ENCODE measurements around the gene LMNB1. TPM values are rescaled to one million over a fixed set of nuclear protein-coding genes. Genes with fewer than 3 reads are reported as not detected.

Gene LMNB1
- total RNA-seq, 2 donors from 2014 or later = 58.0 to 216 TPM

DNA sequence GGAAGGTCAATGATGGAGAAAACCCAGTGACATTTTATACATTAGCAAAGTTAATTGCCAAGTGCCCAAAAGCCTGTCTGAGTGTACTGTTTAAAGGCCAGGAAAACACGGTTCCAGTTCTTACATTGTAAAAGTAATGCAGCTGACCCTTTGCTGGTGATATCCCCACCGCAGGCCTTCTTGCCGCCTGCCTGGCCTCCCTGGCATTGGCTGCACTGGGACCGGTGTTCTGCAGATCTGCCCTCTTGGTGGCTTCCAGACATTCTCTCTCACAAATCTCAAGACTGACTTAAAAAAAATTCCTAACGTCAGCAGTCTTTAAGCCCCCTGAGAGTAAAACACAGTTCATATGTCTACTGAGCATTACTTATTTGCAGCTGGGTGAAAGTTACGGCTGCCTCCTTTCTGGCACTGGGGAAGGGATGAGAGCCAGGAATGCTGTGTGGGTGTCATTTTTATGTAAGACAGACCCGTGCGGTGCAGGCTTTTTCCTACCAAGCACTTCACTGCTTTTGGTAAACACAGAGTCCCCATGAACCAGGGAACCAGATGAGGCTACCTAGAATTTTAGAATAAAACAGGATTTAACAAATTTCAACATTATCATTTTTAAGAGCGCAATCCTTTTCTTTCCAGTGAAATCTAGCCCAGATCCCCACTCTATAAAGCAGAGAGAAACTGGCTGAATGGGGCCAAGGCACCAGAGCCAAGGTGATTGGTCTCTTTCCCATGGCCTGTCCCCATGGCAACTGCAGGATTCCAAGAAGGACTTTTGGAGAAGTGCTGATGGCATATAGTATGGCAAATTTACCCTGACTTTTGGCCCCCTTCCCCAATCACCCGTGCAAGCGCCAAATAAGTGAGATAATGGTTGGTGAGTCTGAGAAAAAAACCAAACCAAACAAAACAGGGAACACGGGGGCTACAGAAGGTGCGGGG is 80.8 kb downstream of the LMNB1 start:
- H3K27ac ChIP-seq = no peak overlapping the region
- no peaks in the 10 kb centered on the region for H3K9me3 ChIP-seq
- H3K4me3 ChIP-seq = no peak overlapping the region
- no peaks in the 10 kb centered on the region for H3K4me1 ChIP-seq
- no peak for DNase-seq
- no peaks in the 10 kb centered on the region for H3K36me3 ChIP-seq
- intact Hi-C loops (cut with DNase I) = no loop called here
- TF ChIP-seq, protein P1, sequence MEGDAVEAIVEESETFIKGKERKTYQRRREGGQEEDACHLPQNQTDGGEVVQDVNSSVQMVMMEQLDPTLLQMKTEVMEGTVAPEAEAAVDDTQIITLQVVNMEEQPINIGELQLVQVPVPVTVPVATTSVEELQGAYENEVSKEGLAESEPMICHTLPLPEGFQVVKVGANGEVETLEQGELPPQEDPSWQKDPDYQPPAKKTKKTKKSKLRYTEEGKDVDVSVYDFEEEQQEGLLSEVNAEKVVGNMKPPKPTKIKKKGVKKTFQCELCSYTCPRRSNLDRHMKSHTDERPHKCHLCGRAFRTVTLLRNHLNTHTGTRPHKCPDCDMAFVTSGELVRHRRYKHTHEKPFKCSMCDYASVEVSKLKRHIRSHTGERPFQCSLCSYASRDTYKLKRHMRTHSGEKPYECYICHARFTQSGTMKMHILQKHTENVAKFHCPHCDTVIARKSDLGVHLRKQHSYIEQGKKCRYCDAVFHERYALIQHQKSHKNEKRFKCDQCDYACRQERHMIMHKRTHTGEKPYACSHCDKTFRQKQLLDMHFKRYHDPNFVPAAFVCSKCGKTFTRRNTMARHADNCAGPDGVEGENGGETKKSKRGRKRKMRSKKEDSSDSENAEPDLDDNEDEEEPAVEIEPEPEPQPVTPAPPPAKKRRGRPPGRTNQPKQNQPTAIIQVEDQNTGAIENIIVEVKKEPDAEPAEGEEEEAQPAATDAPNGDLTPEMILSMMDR (IDR thresholded peaks at IDR 0.05) = no peak
- H3K27me3 ChIP-seq = no peaks in the 10 kb centered on the region
- H3K9ac ChIP-seq (ENCODE audit: low read depth in 2 of 2, low read length in 2 of 2) = no peak overlapping the region

DNA sequence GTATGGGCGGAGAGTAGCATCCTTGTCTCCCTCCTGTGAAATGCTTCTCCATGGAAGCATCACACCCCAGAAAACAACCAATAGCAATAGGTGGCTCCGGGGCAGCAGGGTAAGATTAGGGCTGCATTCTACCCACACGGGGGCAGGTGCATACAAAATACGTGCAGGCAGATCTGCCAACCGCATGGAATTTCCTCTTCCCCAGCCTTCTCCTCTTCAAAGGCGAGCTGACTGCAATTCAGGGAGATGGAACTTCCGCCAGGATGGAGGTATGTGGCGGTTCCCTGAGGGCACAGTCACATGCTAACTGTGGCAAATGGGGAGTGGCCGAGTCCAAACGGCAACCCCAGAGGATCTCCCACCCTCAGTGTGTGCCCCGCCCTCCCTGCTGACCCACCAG is 81.5 kb downstream of the LMNB1 start:
- TF ChIP-seq, protein P1 (IDR thresholded peaks at IDR 0.05) = no peak
- Histone ChIP-seq H3K27me3 (no peaks in the 10 kb centered on the region), H3K36me3 (no peaks in the 10 kb centered on the region), H3K4me1 (no peaks in the 10 kb centered on the region), H3K27ac (no peak overlapping the region), H3K9me3 (no peaks in the 10 kb centered on the region), H3K4me3 (no peak overlapping the region), H3K9ac (ENCODE audit: low read depth in 2 of 2, low read length in 2 of 2) (no peak overlapping the region)
- intact Hi-C loops (cut with DNase I) = no loop called here
- no peak for DNase-seq

DNA sequence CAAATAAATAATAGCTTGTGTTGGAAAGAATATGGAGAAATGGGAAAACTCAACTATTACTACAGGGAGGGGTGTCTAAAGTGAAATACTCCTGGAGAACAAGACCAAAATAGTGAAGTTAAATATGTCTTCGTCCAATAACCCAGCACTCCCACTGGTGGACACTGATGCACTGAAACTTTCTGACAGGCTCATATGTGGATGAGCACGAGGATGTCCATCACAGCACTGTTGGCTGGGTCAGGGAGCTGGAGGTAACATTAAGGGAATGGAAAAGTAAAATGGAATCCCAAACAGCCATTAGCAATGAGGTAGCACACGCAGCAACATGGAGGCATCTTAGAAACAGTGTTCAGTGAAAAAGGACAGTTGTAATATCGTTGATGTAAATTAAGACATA is 86.5 kb downstream of the LMNB1 start:
- TF ChIP-seq, protein P1 (IDR thresholded peaks at IDR 0.05) = no peak
- no peak for DNase-seq
- no peak overlapping the region for H3K27ac ChIP-seq
- H3K27me3 ChIP-seq = no peaks in the 10 kb centered on the region
- H3K4me1 ChIP-seq = no peaks in the 10 kb centered on the region
- no peak overlapping the region for H3K4me3 ChIP-seq
- H3K9ac ChIP-seq (ENCODE audit: low read depth in 2 of 2, low read length in 2 of 2) = no peak overlapping the region
- no peaks in the 10 kb centered on the region for H3K9me3 ChIP-seq
- intact Hi-C loops (cut with DNase I) = no loop called here
- H3K36me3 ChIP-seq = no peaks in the 10 kb centered on the region

DNA sequence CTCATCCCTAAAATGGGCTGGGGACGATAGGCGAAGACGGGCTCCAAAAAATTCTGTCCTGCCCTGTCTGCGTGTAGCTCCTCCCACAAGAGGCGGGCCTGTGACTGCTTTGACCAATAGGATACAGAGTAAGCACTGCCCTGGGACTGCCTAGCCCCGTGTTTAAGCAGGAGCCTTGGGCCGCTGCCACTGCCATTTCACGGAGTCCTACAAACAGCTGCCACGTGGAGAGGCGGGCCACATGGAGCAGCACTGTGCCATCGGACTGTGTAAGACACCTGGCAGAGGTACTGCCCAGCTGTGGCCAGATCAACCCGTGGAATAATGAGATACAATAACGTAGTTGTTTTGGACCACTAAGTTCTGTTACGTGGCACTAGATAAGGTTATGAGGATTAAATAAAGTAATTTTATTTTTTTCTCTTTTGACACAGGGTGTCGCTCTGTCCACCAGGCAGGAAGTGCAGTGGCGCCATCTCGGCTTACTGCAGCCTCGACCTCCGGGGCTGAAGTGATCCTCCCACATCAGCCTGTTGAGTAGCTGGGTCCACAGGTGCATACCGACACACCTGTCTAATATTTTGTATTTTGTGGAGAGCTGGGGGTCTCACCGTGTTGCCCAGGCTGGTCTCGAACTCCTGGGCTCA is 87.2 kb downstream of the LMNB1 start:
- no peaks in the 10 kb centered on the region for H3K36me3 ChIP-seq
- no peak overlapping the region for H3K4me3 ChIP-seq
- no peaks in the 10 kb centered on the region for H3K27me3 ChIP-seq
- H3K4me1 ChIP-seq = no peaks in the 10 kb centered on the region
- H3K27ac ChIP-seq = no peak overlapping the region
- intact Hi-C loops (cut with DNase I) = no loop called here
- TF ChIP-seq, protein P1 (IDR thresholded peaks at IDR 0.05) = no peak
- H3K9ac ChIP-seq (ENCODE audit: low read depth in 2 of 2, low read length in 2 of 2) = no peak overlapping the region
- no peak for DNase-seq
- H3K9me3 ChIP-seq = no peaks in the 10 kb centered on the region

DNA sequence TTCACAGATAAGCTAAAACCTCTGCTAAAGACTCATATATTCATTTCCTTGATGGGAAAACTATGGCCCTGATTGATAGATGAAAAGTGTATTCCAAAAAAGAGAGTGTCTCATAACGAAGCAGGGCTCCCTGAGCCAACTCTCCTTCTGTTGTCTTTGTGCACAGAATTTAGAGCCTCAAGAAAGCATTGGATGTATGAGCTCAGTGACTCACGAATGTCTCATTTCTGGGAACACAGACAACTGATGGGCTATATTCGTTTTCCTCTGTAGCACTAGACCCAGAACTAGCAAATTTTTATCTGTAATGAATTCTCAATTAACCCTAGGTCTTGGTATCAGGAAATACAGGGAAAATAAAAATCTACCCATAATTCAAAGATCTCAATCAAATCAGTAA is 88.4 kb downstream of the LMNB1 start:
- Histone ChIP-seq H3K36me3 (no peaks in the 10 kb centered on the region), H3K9ac (ENCODE audit: low read depth in 2 of 2, low read length in 2 of 2) (no peak overlapping the region), H3K9me3 (no peaks in the 10 kb centered on the region), H3K4me3 (no peak overlapping the region), H3K4me1 (no peaks in the 10 kb centered on the region), H3K27me3 (no peaks in the 10 kb centered on the region), H3K27ac (no peak overlapping the region)
- DNase-seq = no peak
- TF ChIP-seq, protein P1 (IDR thresholded peaks at IDR 0.05) = no peak
- intact Hi-C loops (cut with DNase I) = no loop called here
